NOMO-1 treated with dmso at 0.1 percent for 144 hours (cell line): Measurements from ENCODE around the gene ZNF91.
"Not testable (repeated sequence)": the region's sequence is repeated elsewhere in the genome, so short reads cannot be mapped to it uniquely, and the experiment has no call there.

ENCODE experiments used
- DNase-seq: peaks from one replicate; lab custom pipeline; 2025; ENCODE audit not compliant: unreplicated experiment; lab: John Stamatoyannopoulos, UW

Gene ZNF91

DNA sequence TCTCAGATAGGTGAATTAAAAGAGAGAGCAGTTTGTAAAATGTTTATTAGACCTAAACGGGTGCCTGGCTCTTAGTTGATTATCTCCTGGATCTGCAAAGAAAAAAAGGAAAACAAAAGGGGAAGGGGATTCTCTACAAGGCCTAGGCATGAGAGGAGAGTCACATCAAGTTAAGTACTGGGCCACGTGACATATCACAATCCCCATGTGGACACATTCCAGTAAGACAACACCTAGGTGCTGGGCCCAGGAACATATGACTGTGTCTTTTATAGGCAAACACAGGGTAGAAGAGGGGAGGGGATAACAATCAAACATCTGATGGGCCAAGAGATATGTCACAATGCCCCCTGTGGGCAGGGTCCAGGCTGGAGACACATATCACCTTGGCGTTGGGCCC is 4.2 kb upstream of the ZNF91 start:
- no peak for DNase-seq

DNA sequence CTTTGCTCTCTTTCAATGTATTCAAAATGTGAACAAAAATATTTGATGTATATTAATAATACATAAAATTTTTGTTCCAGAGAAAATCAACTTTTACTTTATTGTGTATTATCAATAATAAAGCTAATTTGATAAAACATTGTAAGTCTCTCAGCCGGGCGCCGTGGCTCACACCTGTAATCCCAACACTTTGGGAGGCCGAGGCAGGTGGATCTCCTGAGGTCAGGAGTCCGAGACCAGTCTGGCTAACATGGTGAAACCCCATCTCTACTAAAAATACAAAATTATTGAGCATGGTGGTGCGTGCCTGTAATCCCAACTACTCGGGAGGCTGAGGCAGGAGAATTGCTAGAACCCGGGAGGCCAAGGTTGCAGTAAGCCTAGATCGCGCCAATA is 449 bp upstream of the ZNF91 start:
- DNase-seq, result not testable (repeated sequence)

DNA sequence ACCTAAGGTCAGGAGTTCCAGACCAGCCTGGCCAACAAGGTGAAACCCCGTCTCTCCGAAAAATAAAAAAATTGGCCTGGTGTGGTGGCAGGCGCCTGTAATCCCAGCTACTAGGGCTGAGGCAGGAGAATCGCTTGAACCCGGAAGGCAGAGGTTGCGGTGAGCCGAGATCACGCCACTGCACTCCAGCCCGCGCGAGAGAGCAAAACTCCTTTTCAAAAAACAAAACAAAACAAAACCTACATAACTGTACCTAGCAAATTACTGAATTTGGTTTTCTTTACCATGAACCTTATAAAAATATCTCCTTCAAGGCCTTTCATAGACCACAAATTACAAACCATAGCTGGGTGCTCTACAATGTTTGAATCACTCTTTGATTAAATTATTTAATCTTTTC is 760 bp downstream of the ZNF91 start:
- DNase-seq, result no peak

DNA sequence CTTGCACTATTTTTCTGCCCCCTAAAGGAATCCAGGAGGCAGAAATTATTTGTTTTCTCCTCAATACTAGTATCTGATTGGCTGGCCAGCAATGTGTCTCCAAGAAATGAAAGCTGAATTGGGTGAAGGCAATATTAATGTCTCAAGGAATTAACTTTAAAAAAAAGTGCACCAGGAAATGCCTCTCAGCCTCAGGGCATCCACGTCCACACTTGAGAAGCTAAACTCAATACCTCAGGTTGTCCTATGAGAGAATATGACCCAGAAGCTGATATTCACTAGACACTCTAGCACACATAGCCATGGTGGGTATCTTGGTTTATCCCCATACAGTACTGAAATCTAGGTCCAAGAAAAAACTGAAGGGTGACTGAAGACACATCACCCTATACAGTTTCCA is 2.1 kb downstream of the ZNF91 start:
- no peak for DNase-seq

DNA sequence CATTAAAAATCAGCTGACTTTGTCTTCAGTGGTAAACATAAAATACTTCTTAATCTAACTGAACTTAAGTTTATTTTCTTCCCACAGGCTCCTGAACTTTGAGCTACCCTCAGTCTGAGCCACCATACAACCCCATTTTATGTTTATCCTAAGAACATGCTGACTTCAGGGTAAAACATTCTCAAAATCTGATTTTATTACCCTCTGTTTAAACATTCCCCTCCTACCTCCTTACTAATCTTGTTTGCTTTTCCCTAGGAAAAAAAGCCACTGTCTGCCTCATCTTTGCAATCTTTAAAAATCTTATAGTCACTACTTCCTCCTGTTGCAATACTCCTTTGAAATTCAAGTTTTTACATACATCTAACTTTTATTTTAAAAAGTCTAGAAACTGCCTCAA is 4.0 kb downstream of the ZNF91 start:
- no peak for DNase-seq

DNA sequence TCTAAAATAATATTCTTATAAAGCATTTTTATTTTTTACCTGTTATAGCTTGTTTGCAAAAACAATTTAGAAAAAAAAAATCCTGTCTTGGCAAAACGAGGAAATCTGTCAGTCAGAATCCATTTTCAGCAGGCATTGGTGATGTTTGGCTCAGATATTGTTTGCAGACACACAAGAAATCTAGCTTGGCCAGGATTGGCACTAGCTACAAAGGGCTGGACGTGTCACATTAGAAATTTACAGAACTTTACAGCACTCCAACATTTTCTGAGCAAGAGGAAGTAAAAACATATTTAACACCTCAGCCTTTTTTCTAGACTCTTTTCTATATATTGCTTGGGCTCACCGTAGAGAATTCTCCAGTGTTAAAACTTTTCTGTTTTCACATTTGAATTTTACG is 9.9 kb downstream of the ZNF91 start:
- no peak for DNase-seq

DNA sequence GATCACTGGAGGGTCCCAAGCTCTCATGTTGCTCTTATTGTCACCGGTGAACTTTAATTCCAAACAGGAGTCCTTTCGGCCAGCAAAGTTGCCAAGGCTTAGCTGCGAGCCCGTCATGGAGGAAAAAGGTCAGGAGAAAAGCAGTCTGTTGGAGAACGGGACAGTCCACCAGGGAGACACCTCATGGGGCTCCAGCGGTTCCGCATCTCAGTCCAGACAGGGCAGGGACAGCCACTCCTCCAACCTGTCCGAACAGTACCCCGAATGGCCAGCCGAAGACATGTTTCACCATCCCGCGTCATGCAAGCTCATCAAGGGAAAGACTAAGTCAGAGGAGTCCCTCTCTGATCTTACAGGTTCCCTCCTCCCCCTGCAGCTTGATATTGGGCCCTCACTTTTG is 10.4 kb downstream of the ZNF91 start:
- no peak for DNase-seq

DNA sequence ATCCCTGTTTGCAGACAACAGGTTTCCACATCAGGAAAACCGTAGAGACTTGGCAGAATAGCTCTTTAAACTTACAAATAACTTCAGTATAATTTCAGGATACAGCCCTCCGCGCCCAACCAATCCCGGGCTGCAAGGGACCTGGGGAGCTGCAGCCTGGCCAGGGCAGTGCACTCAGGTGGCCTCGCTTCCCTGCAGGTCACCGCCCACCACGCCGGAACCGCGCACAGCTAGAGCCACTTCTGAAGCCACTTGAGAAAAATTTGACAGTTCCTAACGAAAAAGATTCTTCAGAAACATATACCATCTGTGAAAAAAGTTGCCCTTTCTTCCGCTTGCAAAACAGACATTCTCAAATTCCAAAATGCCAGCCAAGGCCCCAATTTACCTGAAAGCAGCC is 11.1 kb downstream of the ZNF91 start:
- no peak for DNase-seq

DNA sequence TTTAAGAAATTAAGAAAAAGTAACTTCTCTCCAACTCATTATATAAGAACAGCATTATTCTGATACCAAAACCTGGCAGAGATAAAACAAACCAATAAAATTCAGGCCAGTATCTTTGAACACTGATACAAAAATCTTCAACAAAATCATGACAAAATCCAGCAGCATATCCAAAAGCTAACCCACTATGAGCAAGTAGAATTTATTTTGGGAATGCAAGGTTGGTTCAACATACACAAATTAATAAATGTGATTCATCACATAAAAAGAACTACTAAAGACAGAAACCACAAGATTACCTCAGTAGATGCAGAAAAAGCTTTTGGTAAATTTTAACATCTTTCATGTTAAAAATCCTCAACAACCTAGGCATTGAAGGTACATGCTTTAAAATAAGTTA is 12.3 kb downstream of the ZNF91 start:
- DNase-seq, result no peak

DNA sequence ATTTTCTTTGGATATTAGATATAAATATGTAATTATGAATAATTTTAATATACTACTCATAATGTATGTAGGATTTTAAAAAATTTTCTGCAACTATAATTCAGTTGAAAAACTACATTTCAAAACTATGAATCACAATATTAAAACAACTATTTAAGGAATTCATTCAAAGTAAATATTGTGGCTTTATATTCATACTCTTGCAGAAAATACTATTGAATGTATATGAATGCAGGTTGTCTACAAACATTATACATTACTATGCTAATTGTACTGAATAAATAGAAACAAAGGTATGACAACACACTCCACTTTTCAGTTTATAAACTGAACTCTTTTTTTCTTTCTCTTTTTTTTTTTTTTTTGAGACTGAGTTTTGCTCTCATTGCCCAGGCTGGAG is 14.2 kb downstream of the ZNF91 start:
- no peak for DNase-seq

DNA sequence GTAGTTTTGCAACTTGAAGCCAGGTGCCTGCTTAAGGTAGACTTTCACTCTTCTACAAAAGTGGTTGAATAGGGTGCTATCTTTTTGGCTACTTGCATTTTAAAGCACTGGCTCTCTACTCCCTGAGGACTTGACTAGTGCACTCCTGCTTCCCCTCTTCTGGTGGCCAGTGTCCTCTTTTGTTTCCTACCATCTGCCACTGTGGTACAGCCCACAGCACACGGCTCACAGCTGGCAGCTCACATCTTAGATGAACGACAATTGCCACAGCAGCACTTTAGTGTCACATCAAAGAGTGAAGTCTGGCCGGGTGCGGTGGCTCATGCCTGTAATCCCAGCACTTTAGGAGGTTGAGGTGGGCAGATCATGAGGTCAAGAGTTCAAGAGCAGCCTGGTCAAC is 15.6 kb downstream of the ZNF91 start:
- not testable (repeated sequence) for DNase-seq

DNA sequence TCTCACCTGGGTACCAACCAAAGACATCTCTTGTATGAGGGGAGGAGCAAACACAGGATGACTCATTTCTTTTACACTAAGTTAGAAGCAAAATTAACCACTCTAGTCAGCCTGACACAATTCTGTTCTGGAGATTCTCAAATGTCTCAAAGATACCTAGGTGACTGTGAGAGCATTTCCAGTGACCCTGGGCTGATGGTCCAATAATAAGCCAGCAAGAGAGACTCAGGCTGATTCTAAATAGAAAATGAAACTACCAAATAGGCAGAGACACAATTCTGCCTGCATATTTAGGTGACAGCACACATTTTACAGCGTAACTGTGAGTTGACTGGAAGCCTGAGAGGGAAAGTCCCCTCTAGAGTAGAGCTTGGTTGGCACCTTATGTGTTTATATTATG is 16.3 kb downstream of the ZNF91 start:
- DNase-seq, result no peak

DNA sequence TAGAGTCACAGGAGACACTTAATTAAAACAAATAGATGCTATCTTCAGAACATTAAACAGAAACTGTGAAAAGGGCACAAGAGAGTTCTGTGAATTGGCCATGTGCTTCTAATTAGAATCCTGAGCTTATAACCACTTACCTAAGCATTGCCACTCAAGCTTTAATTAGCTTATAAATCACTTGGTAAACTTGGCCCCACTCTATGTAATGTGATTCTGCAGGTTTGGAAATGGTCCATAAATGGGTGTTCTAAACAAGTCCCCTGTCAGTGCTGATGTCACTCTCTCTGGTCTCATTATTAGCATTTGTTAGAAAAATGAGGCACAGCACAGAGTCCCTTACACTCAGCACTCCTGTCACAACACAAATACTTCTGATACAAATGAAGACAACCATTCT is 18.0 kb downstream of the ZNF91 start:
- no peak for DNase-seq

DNA sequence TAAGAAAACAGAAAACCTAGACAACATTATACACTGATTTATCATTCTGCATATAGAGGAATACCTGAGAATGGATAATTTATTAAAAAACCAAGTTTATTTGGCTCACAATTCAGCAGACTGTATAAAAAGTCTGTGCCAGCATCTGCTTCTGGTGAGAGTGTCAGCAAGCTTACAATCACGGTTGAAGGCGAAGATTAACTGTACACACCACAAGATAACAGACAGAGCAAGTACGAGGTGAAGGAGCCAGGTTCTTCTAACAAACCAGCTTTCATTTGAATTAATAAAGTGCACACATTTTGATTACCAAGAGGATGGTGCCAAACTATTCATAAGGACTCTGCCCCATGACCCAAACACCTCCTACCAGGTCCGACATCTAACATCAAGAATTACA is 28.8 kb downstream of the ZNF91 start:
- DNase-seq, result no peak

DNA sequence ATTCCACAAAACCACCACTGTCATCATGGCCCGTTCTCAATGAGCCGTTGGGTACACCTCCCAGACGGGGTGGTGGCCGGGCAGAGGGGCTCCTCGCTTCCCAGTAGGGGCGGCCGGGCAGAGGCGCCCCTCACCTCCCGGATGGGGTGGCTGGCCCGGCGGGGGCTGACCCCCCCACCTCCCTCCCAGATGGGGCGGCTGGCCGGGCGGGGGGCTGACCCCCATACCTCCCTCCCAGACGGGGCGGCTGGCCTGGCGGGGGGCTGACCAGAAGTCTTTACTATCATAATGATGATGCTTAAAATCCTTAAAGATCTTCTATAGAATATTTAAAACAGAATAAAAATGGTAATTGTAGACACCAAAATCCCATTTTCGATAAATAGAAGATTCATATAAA is 29.2 kb downstream of the ZNF91 start:
- not testable (repeated sequence) for DNase-seq

DNA sequence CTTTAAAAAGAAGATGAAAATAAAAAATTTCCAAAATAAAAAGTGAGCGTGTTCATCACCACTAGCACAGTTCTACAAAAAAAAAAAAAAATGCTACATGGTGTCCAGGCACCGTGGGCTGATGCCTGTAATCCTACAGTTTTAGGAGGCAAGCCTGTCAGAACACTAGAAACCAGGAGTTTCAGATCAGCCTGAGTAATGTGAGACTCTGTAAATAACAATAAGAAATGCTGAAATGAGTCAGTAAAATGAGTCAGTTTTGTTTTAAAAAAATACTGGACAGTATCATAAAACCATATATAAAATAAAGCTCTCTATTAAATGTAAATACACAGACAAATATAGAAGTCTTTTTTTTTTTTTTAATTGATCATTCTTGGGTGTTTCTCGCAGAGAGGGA is 30.0 kb downstream of the ZNF91 start:
- no peak for DNase-seq

DNA sequence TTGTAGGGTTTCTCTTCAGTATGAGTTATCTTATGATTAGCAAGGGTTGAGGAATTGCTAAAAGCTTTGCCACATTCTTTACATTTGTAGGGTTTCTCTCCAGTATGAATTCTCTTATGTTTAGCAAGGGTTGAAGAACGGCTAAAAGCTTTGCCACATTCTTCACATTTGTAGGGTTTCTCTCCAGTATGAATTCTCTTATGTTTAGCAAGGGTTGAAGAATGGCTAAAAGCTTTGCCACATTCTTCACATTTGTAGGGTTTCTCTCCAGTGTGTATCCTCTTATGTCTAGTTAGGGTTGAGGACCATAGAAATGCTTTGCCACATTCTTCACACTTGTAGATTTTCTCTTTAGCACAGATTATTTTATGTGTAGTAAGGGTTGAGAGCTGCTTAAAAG is 33.4 kb downstream of the ZNF91 start:
- DNase-seq, result not testable (repeated sequence)

DNA sequence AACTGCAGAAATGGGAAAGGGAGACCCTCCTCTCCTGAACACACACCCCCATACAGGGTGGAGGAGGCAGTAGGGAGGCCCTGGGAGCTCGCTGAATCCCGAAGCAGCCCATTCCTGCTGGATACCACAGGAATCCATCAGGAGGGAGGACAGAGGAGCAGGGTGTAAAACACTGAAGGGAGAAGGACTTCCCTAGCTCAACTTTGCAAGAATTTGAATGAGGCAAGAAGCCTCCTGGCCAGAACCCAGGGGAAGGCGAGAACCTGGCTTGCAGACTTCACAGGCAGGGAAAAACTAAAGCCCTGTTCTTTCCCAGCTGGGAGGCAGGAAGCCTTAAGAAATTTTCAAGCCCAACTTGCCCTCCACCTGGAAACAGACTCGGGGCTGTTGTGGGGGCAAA is 43.5 kb downstream of the ZNF91 start:
- DNase-seq, result no peak

DNA sequence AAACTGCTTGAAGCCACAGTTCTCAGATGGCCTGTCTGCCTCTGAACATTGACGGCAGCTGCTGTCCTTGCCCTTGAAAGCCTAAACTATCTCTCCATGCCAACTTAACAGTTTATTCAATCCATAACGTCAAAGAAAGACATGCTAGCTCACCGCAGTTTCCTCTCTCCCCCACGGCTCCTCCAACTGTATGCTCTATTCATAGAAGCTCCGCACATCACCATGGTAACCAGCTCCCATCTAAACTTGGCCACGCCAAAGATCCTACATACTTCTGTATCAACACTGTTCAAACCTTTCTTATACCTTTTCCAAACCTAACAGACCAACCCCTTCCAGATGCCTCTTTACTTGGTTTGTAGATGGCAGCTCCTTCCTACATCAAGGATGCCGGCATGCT is 48.6 kb downstream of the ZNF91 start:
- DNase-seq, result no peak

DNA sequence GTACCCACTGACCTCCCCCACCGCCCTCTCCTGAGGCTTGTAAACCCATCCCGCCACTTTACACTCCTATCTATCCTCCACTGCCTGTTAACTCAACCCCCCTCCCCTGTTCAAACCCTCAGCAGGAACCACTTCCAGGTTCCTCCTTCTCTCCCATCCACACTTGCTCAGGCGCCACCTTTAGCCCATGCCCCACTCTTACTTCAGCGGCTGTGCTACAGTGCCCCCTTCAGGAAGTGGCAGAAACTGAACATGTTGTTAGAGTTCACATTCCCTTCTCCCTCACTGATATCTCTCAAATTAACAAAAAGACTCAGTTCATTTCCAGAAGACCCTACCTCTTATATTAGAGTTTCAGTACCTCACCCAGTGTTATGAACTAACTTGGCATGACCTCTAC is 49.4 kb downstream of the ZNF91 start:
- no peak for DNase-seq

DNA sequence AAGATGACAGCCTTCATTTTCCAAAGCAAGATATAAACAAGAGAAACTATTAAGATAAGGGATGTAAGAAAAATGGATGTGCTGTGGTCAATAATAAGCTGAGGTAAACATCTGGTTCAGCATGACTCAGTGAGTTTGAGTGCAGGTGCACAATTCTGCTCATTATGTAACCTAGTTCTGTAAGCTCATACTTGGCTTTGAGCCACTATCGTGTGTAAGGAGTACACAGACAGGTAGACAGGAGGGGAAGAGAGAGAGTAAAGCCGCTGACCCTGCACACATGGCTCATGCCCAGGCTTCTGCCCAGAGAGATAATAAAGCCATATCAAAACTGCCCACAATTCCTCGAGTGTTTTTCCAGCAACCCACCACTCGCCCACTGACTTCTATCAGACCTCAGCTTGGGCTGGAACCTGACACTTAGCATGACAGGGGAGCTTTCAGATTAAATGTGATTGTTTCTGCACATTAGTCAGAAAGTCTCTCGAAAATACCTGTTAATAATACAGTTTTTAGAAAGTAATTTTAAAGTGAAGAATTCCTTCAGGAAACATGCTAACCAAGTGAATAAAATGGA is 51.7 kb downstream of the ZNF91 start:
- no peak for DNase-seq

DNA sequence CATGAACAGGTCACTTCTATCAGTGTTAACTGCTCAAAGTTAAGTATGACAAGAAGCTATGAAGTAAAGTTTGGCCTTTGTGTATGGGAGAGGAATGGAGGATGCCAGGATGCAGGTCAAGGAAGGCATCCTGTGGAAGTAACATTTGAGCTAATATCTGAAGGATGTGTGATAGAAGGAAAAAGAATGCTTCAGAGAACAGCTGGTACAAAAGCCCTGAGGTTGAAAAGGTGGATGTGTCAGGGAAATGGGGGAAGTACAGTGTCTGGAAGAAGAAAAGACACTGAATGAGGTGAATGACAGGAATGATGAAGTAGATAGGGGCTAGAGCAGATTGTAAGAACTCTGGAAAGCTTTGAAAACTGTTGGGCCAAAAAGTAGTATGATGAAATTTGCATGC is 67.1 kb downstream of the ZNF91 start:
- DNase-seq, result no peak

DNA sequence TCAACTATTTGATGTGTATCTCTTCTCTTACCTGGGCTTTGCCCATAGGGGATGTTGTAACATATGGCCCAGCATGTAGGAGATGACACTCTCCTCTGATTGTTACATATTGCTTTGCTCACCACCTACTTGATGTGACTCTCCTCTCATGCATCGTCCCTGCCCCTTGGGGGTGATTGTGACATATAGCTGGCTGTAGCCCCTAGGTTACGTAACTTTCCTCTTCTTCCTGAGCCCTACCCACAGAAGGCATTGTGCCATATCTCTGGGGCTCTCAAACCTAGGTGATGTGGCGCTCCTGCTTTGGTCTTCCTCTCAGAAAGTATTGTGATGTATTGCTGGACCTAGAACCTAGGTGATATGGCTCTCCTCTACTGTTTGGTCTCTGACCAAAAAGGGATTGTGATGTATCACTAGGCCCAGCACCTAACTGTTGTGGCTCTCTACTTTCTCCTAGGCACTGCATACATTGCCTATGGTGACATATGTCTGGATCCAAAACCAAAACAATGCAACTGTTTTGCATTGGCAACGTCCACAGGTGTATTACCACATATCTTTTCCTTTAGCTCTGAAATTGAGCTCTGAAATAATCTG is 73.2 kb downstream of the ZNF91 start:
- no peak for DNase-seq
